Tibial nerve (tissue), 3 donors: Measurements from ENCODE around the gene SPATS2.

ENCODE experiments used
- CTCF ChIP-seq, 5 experiments: fragments of 200-600 bp in 3 of 5; fragments of 450-650 bp in 2 of 5; sonication (generic) in 3 of 5; IDR thresholded peaks; one replicate each; pipeline ENCODE4 v1.5.1; 2016 to 2019; ENCODE audit warnings: antibody characterized with exemption in 5 of 5, mild to moderate bottlenecking in 3 of 5, moderate library complexity in 2 of 5
- POLR2A ChIP-seq, 2 donors: fragments of 450-650 bp; IDR thresholded peaks; one replicate each; pipeline ENCODE4 v1.6.1; 2017; ENCODE audit warnings: antibody characterized with exemption in 2 of 2, mild to moderate bottlenecking in 2 of 2, moderate library complexity in 2 of 2

GRCh38 chr12:49563951-49564685 is 196.9 kb downstream of the SPATS2 start:
- TF ChIP-seq CTCF (IDR thresholded peaks at IDR 0.05) (no peak), POLR2A (IDR thresholded peaks at IDR 0.05) (no peak)
